Fibroblast of lung (primary cell): ENCODE measurements around the gene IL1RAPL2.

Experiments used
- EZH2 ChIP-seq: IDR thresholded peaks from 2 replicates; pipeline ENCODE4 v1.5.1; 2012; ENCODE audit warnings: low read length, control low read depth, mild to moderate bottlenecking; ENCODE audit errors: missing control alignments
- TF ChIP-seq, protein P1 (sequence below), 2 donors: IDR thresholded peaks in 1 of 2; conservative IDR thresholded peaks in 1 of 2; 1 replicate in 1 of 2; 2 replicates in 1 of 2; pipeline ENCODE4 v1.5.1; 2011 to 2012; ENCODE audit warnings: low read length in 2 of 2, control low read depth in 1 of 2, inconsistent platforms in 1 of 2, low read depth in 1 of 2, mild to moderate bottlenecking in 1 of 2

DNA sequence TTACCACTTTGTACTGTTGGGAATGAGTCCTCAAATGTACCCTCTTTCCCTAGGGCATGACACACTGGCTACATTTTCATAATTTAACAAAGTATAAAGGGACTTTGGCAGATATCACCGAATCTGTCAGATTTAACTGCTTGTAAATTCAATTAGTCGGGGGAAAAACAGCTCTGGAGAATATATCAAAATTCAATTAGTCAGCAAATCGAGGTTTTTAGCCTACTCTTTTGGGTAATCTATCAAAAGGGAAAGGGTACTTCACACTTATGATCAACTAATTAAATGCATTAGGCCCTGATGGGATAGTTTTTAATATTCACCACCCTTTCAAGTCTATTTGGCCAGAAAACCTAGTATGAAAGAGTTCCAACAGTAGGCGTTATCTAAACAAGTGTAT lies 141.0 kb downstream of the IL1RAPL2 start:
- TF ChIP-seq, protein P1, sequence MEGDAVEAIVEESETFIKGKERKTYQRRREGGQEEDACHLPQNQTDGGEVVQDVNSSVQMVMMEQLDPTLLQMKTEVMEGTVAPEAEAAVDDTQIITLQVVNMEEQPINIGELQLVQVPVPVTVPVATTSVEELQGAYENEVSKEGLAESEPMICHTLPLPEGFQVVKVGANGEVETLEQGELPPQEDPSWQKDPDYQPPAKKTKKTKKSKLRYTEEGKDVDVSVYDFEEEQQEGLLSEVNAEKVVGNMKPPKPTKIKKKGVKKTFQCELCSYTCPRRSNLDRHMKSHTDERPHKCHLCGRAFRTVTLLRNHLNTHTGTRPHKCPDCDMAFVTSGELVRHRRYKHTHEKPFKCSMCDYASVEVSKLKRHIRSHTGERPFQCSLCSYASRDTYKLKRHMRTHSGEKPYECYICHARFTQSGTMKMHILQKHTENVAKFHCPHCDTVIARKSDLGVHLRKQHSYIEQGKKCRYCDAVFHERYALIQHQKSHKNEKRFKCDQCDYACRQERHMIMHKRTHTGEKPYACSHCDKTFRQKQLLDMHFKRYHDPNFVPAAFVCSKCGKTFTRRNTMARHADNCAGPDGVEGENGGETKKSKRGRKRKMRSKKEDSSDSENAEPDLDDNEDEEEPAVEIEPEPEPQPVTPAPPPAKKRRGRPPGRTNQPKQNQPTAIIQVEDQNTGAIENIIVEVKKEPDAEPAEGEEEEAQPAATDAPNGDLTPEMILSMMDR (conservative IDR thresholded peaks at IDR 0.05 in 1 of 2, IDR thresholded peaks at IDR 0.05 in 1 of 2; ENCODE audit: low read depth in 1 of 2, low read length in 2 of 2): no peak
- no peak for TF ChIP-seq EZH2
